SK-N-MC (cell line): Measurements from ENCODE around the gene FBXL16.

Source experiments
- EZH2 ChIP-seq: fragments of 200-600 bp; sonication (generic); IDR thresholded peaks from one replicate; pipeline ENCODE4 v1.6.1; 2017; ENCODE audit warnings: antibody characterized with exemption
- POLR2AphosphoS5 ChIP-seq: IDR thresholded peaks from 2 replicates; pipeline ENCODE4 v1.6.1; 2012; ENCODE audit warnings: mild to moderate bottlenecking, low read depth, low read length, borderline replicate concordance

DNA sequence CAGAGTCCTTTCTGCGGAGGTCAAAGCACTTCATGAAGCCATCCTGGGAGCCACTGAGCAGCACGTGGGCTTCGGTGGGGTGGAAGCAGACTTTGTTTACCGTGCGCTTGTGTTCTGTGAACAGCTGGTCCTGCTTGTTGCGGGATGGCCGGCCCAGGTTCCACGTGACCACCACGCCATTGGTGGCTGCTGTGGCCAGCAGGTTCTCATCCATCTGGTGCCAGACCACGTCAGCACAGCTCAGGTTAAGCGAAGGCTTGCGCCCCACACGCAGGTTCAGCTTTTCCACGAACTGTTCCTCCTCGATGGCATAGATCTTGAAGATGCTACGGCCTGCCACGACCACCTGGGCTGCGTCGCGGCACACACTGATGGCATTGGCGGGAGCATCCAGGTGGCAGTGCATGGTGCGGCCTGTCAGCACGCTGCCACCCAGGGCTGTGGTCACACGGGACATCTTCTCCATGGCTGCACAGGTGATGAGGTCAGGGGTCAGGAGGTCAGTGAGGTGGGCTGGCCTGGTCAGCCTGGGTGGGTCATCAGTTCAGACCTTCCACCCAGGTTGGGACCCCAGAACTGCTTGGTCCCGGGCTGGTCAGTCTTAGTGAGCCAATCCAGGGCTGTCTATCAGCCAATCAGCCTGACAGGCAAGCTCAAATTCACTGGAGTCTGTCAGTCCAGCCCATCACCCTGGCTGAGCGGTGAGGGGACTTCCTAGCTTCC lies 16.3 kb downstream of the FBXL16 start:
- TF ChIP-seq EZH2 (no peak), POLR2AphosphoS5 (no peak)
